Stimulated activated naive CD8-positive, alpha-beta T cell treated with anti-CD3 and anti-CD28 coated beads, Interleukin-15, amount 100 ng/mL, for 72 hours (primary cell): ENCODE measurements around the gene NR2F2.

ENCODE experiments used
- ATAC-seq: fragments of 150-1000 bp; cut with Tn5 transposase; 2 replicates; pipeline ENCODE4 v1.10.0; 2021; ENCODE audit warnings: mild to moderate bottlenecking, moderate library complexity
- DNase-seq, 2 donors: peaks; one replicate each; pipeline ENCODE4 v3.0.0; 2021 to 2022
- H3K27ac Mint-ChIP-seq, 2 donors: one replicate each; pipeline ENCODE4 v1.8.0; 2022; ENCODE audit warnings: mild to moderate bottlenecking in 2 of 2, mixed read lengths in 2 of 2, moderate library complexity in 2 of 2
- H3K27me3 Mint-ChIP-seq: one replicate; pipeline ENCODE4 v1.8.0; 2022; ENCODE audit warnings: mixed read lengths
- H3K4me1 Mint-ChIP-seq: one replicate; pipeline ENCODE4 v1.8.0; 2022; ENCODE audit warnings: mild to moderate bottlenecking, mixed read lengths
- H3K4me3 Mint-ChIP-seq, 2 donors: one replicate each; pipeline ENCODE4 v1.8.0; 2022; ENCODE audit warnings: mild to moderate bottlenecking in 2 of 2, mixed read lengths in 2 of 2, moderate library complexity in 1 of 2
- H3K9me3 Mint-ChIP-seq, 2 donors: one replicate each; pipeline ENCODE4 v1.8.0; 2022; ENCODE audit warnings: mixed read lengths in 2 of 2

NR2F2 gene

GRCh38 chr15:96325541-96326327 is 4.8 kb upstream of the NR2F2 start:
- no peak for DNase-seq
- peaks cover 100% of the 10 kb centered on the region for H3K27me3 Mint-ChIP-seq
- H3K9me3 Mint-ChIP-seq: no peaks in the 10 kb centered on the region
- H3K27ac Mint-ChIP-seq: no peak overlapping the region
- no peak for ATAC-seq
- no peak overlapping the region for H3K4me3 Mint-ChIP-seq
- peaks cover 22% of the 10 kb centered on the region for H3K4me1 Mint-ChIP-seq

GRCh38 chr15:96326328-96327154 is 4.0 kb upstream of the NR2F2 start:
- Mint-ChIP-seq H3K27ac (no peak overlapping the region), H3K9me3 (no peaks in the 10 kb centered on the region), H3K4me1 (peaks cover 30% of the 10 kb centered on the region), H3K4me3 (peak overlapping the region; percentile 29 to 50), H3K27me3 (peaks cover 100% of the 10 kb centered on the region)
- DNase-seq (no peak), ATAC-seq (no peak)

- DNase-seq (no peak), ATAC-seq (no peak)
- Mint-ChIP-seq H3K27ac (no peak overlapping the region), H3K27me3 (peaks cover 99% of the 10 kb centered on the region), H3K4me3 (peak overlapping the region; percentile 29 to 50), H3K4me1 (peaks cover 32% of the 10 kb centered on the region), H3K9me3 (no peaks in the 10 kb centered on the region)
Observed at GRCh38 chr15:96327155-96327741, 3.3 kb upstream of the NR2F2 start.

GRCh38 chr15:96328181-96328876 is 2.2 kb upstream of the NR2F2 start:
- Mint-ChIP-seq H3K4me1 (peaks cover 42% of the 10 kb centered on the region), H3K27me3 (peaks cover 99% of the 10 kb centered on the region), H3K9me3 (no peaks in the 10 kb centered on the region), H3K4me3 (no peak overlapping the region), H3K27ac (no peak overlapping the region)
- ATAC-seq: no peak
- DNase-seq: no peak

GRCh38 chr15:96328877-96329195 is 1.7 kb upstream of the NR2F2 start:
- ATAC-seq (no peak), DNase-seq (no peak)
- Mint-ChIP-seq H3K4me3 (no peak overlapping the region), H3K27me3 (peaks cover 99% of the 10 kb centered on the region), H3K27ac (no peak overlapping the region), H3K4me1 (peaks cover 46% of the 10 kb centered on the region), H3K9me3 (no peaks in the 10 kb centered on the region)

- Mint-ChIP-seq H3K4me1 (peaks cover 46% of the 10 kb centered on the region), H3K4me3 (peak overlapping the region in 1 of 2 donors; percentile 79), H3K27me3 (peaks cover 99% of the 10 kb centered on the region), H3K9me3 (no peaks in the 10 kb centered on the region), H3K27ac (peak overlapping the region in 1 of 2 donors; percentile 3)
- ATAC-seq: no peak
- no peak for DNase-seq
Observed at GRCh38 chr15:96329403-96329981, 1.0 kb upstream of the NR2F2 start.

GRCh38 chr15:96330064-96330449 is 443 bp upstream of the NR2F2 start:
- no peaks in the 10 kb centered on the region for H3K9me3 Mint-ChIP-seq
- peak; percentile 66 for ATAC-seq
- peak in 1 of 2 donors; percentile 39 for DNase-seq
- no peak overlapping the region for H3K27ac Mint-ChIP-seq
- H3K4me3 Mint-ChIP-seq: peak overlapping the region; percentile 78 to 79
- peaks cover 46% of the 10 kb centered on the region for H3K4me1 Mint-ChIP-seq
- H3K27me3 Mint-ChIP-seq: peaks cover 99% of the 10 kb centered on the region

GRCh38 chr15:96331144-96331944 is 844 bp downstream of the NR2F2 start:
- Mint-ChIP-seq H3K4me3 (peak overlapping the region; percentile 60 to 74), H3K27me3 (peaks cover 99% of the 10 kb centered on the region), H3K27ac (no peak overlapping the region), H3K9me3 (no peaks in the 10 kb centered on the region), H3K4me1 (peaks cover 46% of the 10 kb centered on the region)
- ATAC-seq (no peak), DNase-seq (no peak)

GRCh38 chr15:96331945-96332636 is 1.6 kb downstream of the NR2F2 start:
- no peaks in the 10 kb centered on the region for H3K9me3 Mint-ChIP-seq
- H3K4me1 Mint-ChIP-seq: peaks cover 39% of the 10 kb centered on the region
- peak overlapping the region; percentile 67 to 84 for H3K4me3 Mint-ChIP-seq
- ATAC-seq (no peak), DNase-seq (no peak)
- H3K27ac Mint-ChIP-seq: no peak overlapping the region
- peaks cover 99% of the 10 kb centered on the region for H3K27me3 Mint-ChIP-seq

GRCh38 chr15:96332637-96333121 is 2.2 kb downstream of the NR2F2 start:
- Mint-ChIP-seq H3K9me3 (no peaks in the 10 kb centered on the region), H3K4me1 (peaks cover 38% of the 10 kb centered on the region), H3K4me3 (peak overlapping the region; percentile 67 to 84), H3K27ac (no peak overlapping the region), H3K27me3 (peaks cover 99% of the 10 kb centered on the region)
- DNase-seq (no peak), ATAC-seq (no peak)

- Mint-ChIP-seq H3K27me3 (peaks cover 97% of the 10 kb centered on the region), H3K27ac (peak overlapping the region in 1 of 2 donors; percentile 74), H3K4me3 (peak overlapping the region; percentile 67 to 84), H3K4me1 (peaks cover 38% of the 10 kb centered on the region), H3K9me3 (no peaks in the 10 kb centered on the region)
- no peak for ATAC-seq
- DNase-seq: no peak
Observed at GRCh38 chr15:96333131-96334016, 2.9 kb downstream of the NR2F2 start.

- Mint-ChIP-seq H3K27ac (no peak overlapping the region), H3K9me3 (no peaks in the 10 kb centered on the region), H3K4me3 (peak overlapping the region in 1 of 2 donors; percentile 84), H3K4me1 (peaks cover 38% of the 10 kb centered on the region), H3K27me3 (peaks cover 97% of the 10 kb centered on the region)
- DNase-seq (no peak), ATAC-seq (no peak)
Observed at GRCh38 chr15:96334017-96334704, 3.7 kb downstream of the NR2F2 start.
